NOMO-1 treated with dmso at 0.1 percent for 144 hours (cell line): ENCODE data around the gene GNAT2.

ENCODE experiments used
- DNase-seq: peaks from one replicate; lab custom pipeline; 2025; ENCODE audit not compliant: unreplicated experiment; lab: John Stamatoyannopoulos, UW

GNAT2 gene

DNA sequence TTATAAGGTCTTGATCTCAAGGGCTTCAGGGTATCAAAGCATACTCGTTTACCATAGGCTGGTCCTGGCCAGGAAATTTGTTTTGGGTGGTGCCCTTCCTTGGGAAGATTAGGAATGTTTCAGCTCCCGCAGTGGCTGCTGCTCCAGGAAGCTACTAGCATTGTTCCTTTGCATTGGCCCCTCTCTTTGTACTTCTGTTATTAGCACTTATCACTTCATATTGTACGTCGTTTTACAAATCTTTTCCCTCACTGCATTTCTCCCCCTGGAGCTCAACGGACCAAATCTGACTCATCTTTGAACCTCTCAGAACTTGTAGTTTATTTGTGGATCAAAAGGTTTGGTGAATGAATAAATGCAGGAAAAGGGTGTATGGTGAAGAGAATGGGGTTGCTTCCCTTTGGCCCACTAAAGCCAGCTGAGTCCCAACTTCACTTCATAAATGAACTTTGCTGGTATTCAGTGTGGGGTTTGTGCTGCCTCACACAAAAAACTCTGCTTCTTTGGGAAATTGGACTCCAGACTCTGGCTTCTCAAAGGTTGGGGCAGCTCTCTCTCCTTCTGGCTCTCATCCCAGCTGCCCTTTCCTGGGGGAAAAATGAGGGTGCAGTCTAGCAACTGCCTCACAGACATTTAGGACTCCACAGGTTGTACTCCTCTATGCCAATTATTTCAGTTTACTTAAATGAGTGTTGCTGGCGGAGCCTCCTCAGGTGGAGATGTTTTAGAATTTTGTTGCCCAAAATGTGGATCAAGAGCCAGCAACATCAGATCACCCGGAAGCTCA is 5.9 kb downstream of the GNAT2 start:
- DNase-seq, result no peak

DNA sequence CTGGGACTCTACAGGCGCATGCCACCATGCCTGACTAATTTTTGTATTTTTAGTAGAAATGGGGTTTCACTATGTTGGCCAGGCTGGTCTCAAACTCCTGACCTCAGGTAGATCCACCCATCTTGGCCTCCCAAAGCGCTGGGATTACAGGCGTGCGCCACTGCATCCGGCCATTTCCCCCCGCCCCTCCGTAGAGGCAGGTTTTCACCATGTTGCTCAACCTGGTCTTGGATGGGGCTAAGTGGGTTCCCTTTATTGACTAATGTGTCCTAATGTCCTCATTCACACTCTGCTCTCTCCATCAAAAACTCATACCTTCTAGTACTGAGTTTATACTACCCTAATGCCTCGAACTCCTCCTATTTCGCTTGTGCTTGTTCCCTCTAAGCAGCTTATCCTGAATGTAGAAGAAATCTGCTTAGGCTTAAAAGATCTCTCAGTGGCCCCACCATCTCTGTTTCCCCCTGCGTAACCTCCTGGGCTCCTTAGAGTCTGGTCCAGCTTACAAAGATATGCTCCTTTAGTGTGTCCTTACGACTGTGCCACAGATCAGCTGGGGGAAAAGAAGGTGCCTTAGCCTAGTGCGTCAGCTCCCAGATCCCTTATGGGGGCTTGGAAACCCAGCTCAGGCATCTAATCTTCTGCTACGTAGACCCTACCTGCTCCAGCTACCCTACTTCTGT is 8.0 kb downstream of the GNAT2 start:
- no peak for DNase-seq

DNA sequence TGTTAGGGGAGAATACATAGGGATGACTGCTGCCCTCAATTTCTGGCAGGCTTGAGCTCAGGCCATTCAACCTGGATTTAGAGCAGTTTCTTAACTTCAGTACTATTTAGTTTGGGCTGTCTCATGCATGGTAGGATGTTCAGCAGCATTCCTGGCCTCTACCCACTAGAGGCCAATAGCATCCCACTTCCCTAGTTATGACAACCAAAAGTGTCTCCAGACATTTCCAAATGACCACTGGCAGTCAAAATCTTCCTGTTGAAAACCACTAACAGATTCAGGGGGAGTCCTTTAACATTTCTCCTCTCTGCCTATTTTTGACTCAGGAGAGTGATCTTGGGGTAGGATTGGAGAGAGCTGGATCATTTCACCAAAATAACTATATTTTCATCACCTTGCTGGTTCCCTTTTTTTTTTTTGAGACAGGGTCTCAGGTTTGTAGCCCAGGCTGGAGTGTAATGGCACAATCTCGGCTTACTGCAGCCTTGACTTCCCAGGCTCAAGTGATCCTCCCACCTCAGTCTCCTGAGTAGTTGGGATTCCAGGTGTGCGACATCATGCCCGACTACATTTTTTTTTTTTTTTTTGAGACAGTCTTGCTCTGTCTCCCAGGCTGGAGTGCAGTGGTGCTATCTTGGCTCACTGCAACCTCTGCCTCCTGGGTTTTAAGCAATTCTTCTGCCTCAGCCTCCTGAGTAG is 8.7 kb downstream of the GNAT2 start:
- DNase-seq, result no peak

DNA sequence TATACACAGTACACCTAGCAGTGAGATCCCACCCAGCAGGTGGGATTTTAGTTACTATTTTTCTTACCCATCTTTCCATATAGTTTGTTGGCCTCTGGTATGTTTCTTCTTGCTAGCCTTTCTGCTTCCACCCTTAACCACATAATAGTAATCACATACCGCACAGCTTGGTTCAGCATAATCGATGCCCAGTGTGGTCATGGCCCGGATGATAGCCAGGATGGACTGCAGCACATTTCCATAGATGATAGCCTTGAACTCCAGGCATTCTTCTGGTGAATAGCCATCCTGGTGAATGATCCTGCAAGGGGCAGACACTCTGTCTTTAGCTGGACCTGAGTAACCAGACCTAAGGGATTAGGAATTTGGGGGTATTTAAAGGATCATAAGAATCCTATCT is 9.5 kb downstream of the GNAT2 start:
- no peak for DNase-seq

- DNase-seq, result no peak
Measured at GRCh38 chr1:109605381-109605780, 14.0 kb downstream of the GNAT2 start.

GRCh38 chr1:109603229-109603628 is 16.2 kb downstream of the GNAT2 start:
- DNase-seq, result no peak

DNA sequence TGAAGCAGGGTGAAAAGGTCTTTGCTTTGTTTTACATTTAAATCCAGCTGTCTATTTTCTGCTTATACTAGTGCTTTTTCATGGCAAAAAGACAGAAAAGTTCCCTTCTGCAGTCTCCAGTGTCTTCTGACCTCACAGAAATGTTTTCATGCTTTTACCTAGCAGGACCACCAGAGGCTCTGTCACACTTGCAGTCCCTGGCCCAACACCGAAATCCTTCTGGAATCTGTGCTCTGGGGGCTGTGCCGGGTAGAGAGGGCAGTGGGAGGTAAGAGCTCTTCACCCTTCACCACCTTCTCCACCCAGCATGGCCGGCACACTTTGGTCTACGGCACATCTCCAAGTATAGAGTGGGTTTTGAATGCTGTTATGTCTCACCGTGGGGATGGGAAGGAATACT is 20.8 kb downstream of the GNAT2 start:
- DNase-seq, result no peak

- DNase-seq, result no peak
Measured at GRCh38 chr1:109598156-109598555, 21.3 kb downstream of the GNAT2 start.

DNA sequence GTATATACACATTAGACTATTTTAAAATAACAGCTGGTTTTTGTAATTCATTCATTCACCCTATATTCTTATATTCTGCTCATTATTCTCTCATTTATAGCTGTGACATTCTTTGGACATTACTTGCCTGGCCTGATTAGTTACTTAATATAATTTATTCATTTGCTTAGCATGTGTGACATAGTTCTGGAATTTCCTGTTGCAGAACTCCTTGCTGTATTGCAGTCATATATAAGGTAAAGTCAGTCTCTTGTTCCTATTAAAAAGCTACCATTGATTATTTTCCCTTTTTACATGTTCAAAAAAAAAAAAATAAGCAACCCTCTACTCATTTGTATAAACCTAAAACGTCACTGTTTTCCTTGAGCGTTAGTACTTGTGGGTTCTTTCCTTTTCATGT is 23.9 kb downstream of the GNAT2 start:
- no peak for DNase-seq

GRCh38 chr1:109592916-109593315 is 26.5 kb downstream of the GNAT2 start:
- no peak for DNase-seq

- no peak for DNase-seq
Measured at GRCh38 chr1:109589679-109590078, 29.7 kb downstream of the GNAT2 start.

- no peak for DNase-seq
Measured at GRCh38 chr1:109589177-109589576, 30.2 kb downstream of the GNAT2 start.

- DNase-seq, result no peak
Measured at GRCh38 chr1:109586055-109586454, 33.4 kb downstream of the GNAT2 start.

GRCh38 chr1:109584766-109585165 is 34.6 kb downstream of the GNAT2 start:
- DNase-seq, result no peak

- DNase-seq, result no peak
Measured at GRCh38 chr1:109582021-109582420, 37.4 kb downstream of the GNAT2 start.

DNA sequence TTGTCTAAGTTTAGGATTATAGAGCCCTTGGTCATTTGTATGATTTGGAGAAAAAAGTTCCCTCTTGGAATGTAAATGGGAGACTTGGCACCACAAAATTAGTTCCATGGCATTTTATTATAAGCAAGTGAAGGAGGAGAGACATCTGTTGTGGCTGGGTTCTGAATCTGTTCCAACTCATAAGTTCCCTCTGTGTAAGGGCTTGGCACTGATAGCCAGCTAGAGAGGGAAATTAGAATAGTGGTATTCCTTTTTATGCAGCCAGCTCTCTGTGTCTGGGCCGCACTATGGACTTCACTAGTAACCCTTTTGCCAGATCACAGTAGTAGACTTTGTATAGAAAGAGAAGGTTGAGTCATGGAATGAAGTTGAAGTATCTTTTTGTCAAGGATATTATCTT is 39.9 kb downstream of the GNAT2 start:
- DNase-seq, result no peak

GRCh38 chr1:109578947-109579443 is 40.4 kb downstream of the GNAT2 start:
- no peak for DNase-seq

- peak; percentile 32 for DNase-seq
Measured at GRCh38 chr1:109573785-109574184, 45.6 kb downstream of the GNAT2 start.

GRCh38 chr1:109570414-109570813 is 49.0 kb downstream of the GNAT2 start:
- DNase-seq, result no peak

GRCh38 chr1:109569323-109569722 is 50.1 kb downstream of the GNAT2 start:
- no peak for DNase-seq

- DNase-seq, result no peak
Measured at GRCh38 chr1:109567877-109568672, 51.3 kb downstream of the GNAT2 start.
